Measurements from ENCODE around the gene YWHAQ. TPM values are rescaled to one million over a fixed set of nuclear protein-coding genes. Genes with fewer than 3 reads are reported as not detected.

The YWHAQ gene
- polyA plus RNA-seq, 2 of the 4 experiments (the other 2 are of a cell fraction), result 661 to 833 TPM

DNA sequence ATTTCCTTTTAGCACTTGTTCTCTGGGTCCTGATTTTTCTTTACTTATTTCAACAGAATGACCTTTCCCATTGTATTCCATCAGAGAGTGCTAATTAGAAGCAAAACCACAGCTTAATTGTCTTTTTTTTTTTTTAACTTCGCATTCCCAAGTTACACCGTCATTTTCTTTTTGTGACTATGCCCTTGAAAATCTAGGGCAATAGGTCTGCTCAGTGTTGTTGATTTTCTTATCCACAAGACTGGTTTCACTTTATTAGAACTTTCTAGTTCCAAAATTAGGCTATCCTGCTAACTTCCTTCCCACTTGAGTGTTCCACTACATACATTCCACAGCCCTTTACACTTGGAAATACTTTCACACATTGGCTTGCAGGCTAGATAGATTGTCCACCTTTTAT is 56.5 kb downstream of the YWHAQ start (continued):
- TF ChIP-seq, protein P1, sequence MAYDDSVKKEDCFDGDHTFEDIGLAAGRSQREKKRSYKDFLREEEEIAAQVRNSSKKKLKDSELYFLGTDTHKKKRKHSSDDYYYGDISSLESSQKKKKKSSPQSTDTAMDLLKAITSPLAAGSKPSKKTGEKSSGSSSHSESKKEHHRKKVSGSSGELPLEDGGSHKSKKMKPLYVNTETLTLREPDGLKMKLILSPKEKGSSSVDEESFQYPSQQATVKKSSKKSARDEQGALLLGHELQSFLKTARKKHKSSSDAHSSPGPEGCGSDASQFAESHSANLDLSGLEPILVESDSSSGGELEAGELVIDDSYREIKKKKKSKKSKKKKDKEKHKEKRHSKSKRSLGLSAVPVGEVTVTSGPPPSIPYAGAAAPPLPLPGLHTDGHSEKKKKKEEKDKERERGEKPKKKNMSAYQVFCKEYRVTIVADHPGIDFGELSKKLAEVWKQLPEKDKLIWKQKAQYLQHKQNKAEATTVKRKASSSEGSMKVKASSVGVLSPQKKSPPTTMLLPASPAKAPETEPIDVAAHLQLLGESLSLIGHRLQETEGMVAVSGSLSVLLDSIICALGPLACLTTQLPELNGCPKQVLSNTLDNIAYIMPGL (CRISPR knock-in tag; IDR thresholded peaks at IDR 0.05; ENCODE audit: borderline replicate concordance), result no peak

DNA sequence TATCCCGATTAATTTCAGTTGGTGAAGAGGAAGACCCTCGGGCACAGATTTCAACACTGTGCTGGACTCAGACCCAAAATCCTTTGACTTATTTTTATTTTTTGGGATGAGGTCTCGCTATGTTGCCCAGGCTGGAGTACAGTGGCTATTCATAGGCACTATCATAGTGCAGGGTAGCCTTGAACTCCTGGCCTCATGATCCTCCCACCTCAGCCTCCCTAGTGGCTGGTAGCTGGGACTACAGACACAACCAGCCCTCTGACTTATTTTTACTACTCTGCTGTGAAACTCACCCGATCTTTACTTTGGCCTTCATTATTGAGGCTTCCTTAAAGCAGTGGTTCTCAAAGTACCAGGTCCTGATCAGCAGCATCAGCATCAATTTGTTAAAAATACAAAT is 57.0 kb downstream of the YWHAQ start:
- Histone ChIP-seq H3K4me1 (peaks cover 6% of the 10 kb centered on the region; the same call in 2 of the 3 replicates), H3K9me3 (no peaks in the 10 kb centered on the region), H3K27ac (no peak overlapping the region), H3K4me3 (no peak overlapping the region), H3K4me2 (no peak overlapping the region)
- FAIRE-seq, result no peak
- no peak for TF ChIP-seq POLR2AphosphoS2 (conservative IDR thresholded peaks at IDR 0.05; ENCODE audit: low read length)
- TF ChIP-seq MAFK (IDR thresholded peaks at IDR 0.05; ENCODE audit: partially characterized antibody), result no peak
- no peak for TF ChIP-seq EHF (CRISPR knock-in tag; IDR thresholded peaks at IDR 0.05)
- no peak for TF ChIP-seq JUNB (IDR thresholded peaks at IDR 0.05)
- no peak for TF ChIP-seq CEBPB (IDR thresholded peaks at IDR 0.05)
- no peak for TF ChIP-seq PHF8 (IDR thresholded peaks at IDR 0.05; ENCODE audit: borderline replicate concordance, low read depth)
- no peak for TF ChIP-seq RARB (CRISPR knock-in tag; IDR thresholded peaks at IDR 0.05)
- no peak for TF ChIP-seq CHD4 (IDR thresholded peaks at IDR 0.05; ENCODE audit: borderline replicate concordance)
- TF ChIP-seq, protein P2, sequence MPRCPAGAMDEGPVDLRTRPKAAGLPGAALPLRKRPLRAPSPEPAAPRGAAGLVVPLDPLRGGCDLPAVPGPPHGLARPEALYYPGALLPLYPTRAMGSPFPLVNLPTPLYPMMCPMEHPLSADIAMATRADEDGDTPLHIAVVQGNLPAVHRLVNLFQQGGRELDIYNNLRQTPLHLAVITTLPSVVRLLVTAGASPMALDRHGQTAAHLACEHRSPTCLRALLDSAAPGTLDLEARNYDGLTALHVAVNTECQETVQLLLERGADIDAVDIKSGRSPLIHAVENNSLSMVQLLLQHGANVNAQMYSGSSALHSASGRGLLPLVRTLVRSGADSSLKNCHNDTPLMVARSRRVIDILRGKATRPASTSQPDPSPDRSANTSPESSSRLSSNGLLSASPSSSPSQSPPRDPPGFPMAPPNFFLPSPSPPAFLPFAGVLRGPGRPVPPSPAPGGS (IDR thresholded peaks at IDR 0.05), result no peak
- no peak for TF ChIP-seq NFE2L2 (conservative IDR thresholded peaks at IDR 0.05; ENCODE audit: low read length)
- no peak for TF ChIP-seq NPAS2 (CRISPR knock-in tag; IDR thresholded peaks at IDR 0.05; ENCODE audit: borderline replicate concordance)
- TF ChIP-seq EP300 (IDR thresholded peaks at IDR 0.05), result no peak
- no peak for TF ChIP-seq KDM1A (IDR thresholded peaks at IDR 0.05; ENCODE audit: low read depth)
- TF ChIP-seq, protein P1 (CRISPR knock-in tag; IDR thresholded peaks at IDR 0.05; ENCODE audit: borderline replicate concordance), result no peak
- ChIA-PET POLR2A (interaction anchor here (1.6 kb wide), 1 partner anchor 57 kb away, joined by 3 read pairs; the partner anchor contains the start of gene YWHAQ), CTCF (interaction anchor here (1.3 to 1.4 kb wide), 3 partner anchors 9 to 196 kb away, joined by 3 to 7 read pairs (median 4); partner anchors contain the start of gene ADAM17)
- peak; percentile 54 to 55; a peak in 5 of 6 replicates for ATAC-seq
- 88% methylated on average over 4 of the region's 4 CpGs for WGBS (ENCODE audit: missing lambda C conversion rate)
- DNase-seq (ENCODE audit: low read depth in 1 of 2, low spot score in 1 of 2), result no peak

DNA sequence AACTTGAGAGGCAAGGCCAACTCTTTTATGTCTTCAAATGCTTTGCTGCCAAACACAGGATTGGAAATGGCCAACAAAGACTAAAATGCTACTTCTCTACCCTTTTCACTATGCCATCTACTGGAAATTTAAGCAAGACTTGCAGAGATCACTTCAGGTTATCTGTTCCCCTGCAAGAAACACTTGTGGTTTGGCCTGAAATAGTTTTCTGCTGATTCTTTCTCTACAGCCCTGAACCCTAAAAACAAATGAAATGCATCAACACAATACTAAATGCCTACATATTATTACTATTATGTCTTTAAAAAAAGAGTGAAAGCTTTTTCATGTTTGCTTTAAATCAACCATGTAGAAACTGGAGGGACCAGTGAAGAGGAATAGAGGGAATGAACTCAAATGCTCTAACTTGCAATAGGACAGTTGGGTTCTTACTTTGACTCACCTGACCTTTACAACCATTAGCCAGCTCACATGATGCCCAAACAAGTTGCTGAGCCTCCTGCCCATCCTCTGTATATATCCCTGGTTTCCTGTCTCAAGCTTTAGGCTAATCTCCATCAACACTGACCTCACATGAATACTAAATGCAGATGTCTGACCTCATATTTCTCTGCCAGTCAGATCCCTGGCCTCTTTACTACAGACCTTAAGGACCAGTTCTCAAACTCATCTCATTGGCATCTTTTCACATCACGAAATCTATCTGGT is 57.6 kb downstream of the YWHAQ start:
- Histone ChIP-seq H3K4me3 (no peak overlapping the region), H3K27ac (no peak overlapping the region), H3K4me2 (no peak overlapping the region), H3K4me1 (peaks cover 6% of the 10 kb centered on the region; the same call in 2 of the 3 replicates), H3K9me3 (no peaks in the 10 kb centered on the region)
- FAIRE-seq (no peak), DNase-seq (ENCODE audit: low read depth in 1 of 2, low spot score in 1 of 2) (no peak), ATAC-seq (peak; percentile 5 to 16; a peak in 1 of 6 replicates)
- CTCF ChIA-PET, result interaction anchor here (1.9 kb wide), 1 partner anchor 11 kb away, joined by 4 read pairs; no protein-coding TSS in a partner anchor
- TF ChIP-seq CEBPB (IDR thresholded peaks at IDR 0.05), result no peak
- TF ChIP-seq, protein P3, sequence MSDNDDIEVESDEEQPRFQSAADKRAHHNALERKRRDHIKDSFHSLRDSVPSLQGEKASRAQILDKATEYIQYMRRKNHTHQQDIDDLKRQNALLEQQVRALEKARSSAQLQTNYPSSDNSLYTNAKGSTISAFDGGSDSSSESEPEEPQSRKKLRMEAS (IDR thresholded peaks at IDR 0.05), result no peak
- TF ChIP-seq, protein P4, sequence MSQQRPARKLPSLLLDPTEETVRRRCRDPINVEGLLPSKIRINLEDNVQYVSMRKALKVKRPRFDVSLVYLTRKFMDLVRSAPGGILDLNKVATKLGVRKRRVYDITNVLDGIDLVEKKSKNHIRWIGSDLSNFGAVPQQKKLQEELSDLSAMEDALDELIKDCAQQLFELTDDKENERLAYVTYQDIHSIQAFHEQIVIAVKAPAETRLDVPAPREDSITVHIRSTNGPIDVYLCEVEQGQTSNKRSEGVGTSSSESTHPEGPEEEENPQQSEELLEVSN (IDR thresholded peaks at IDR 0.05; ENCODE audit: borderline replicate concordance, low read depth), result no peak
- no peak for TF ChIP-seq HDAC2 (IDR thresholded peaks at IDR 0.05)
- WGBS (ENCODE audit: missing lambda C conversion rate), result 95% methylated on average over 1 of the region's 1 CpG
- POLR2A ChIA-PET, result interaction anchor here (1.6 kb wide), 1 partner anchor 57 kb away, joined by 3 read pairs; the partner anchor contains the start of gene YWHAQ
